HepG2 (cell line): ENCODE measurements around the gene ZBTB7A. TPM values are rescaled to one million over a fixed set of nuclear protein-coding genes. Genes with fewer than 3 reads are reported as not detected.

Experiments
- CBX1 ChIP-seq: IDR thresholded peaks from one replicate; pipeline ENCODE4 v1.6.1; 2016; ENCODE audit warnings: antibody characterized with exemption, low read depth
- GPN1 ChIP-seq: sonication (generic); formaldehyde crosslinking; IDR thresholded peaks from 2 replicates; pipeline ENCODE4 v1.5.1; 2020; ENCODE audit warnings: missing genetic modification reagents, borderline replicate concordance
- HMGXB4 ChIP-seq, 2 experiments: sonication (generic) in 1 of 2; formaldehyde crosslinking in 1 of 2; IDR thresholded peaks; 2 replicates each; pipeline versions ENCODE4 v1.4.0 to v1.6.1; 2018 to 2020; ENCODE audit warnings: missing genetic modification reagents in 2 of 2, borderline replicate concordance in 1 of 2, low read depth in 1 of 2, mild to moderate bottlenecking in 1 of 2, missing biosample characterization in 1 of 2
- IKZF1 ChIP-seq: fragments of 450-650 bp; IDR thresholded peaks from 2 replicates; pipeline ENCODE4 v1.7.1; 2016
- IKZF4 ChIP-seq: sonication (generic); formaldehyde crosslinking; IDR thresholded peaks from 2 replicates; pipeline ENCODE4 v1.5.1; 2020; ENCODE audit warnings: borderline replicate concordance, mild to moderate bottlenecking, low read depth, missing genetic modification reagents; ENCODE audit errors: not compliant biosample characterization
- KLF6 ChIP-seq: IDR thresholded peaks from 2 replicates; pipeline ENCODE4 v1.8.0; 2016; ENCODE audit warnings: missing biosample characterization, missing genetic modification reagents
- MED1 ChIP-seq: sonication (generic); formaldehyde crosslinking; IDR thresholded peaks from 2 replicates; pipeline ENCODE4 v1.4.0; 2020; ENCODE audit warnings: missing genetic modification reagents
- MTF2 ChIP-seq: sonication (generic); formaldehyde crosslinking; IDR thresholded peaks from 2 replicates; pipeline ENCODE4 v1.5.0; 2020; ENCODE audit warnings: missing genetic modification reagents, borderline replicate concordance
- NFRKB ChIP-seq: fragments of 450-650 bp; IDR thresholded peaks from 2 replicates; pipeline ENCODE4 v1.6.1; 2017
- SAFB2 ChIP-seq: sonication (generic); formaldehyde crosslinking; IDR thresholded peaks from 2 replicates; pipeline ENCODE4 v1.5.1; 2020; ENCODE audit warnings: missing genetic modification reagents, low read depth, mild to moderate bottlenecking, borderline replicate concordance
- SRSF4 ChIP-seq: fragments of 200-400 bp; formaldehyde crosslinking; IDR thresholded peaks from one replicate; pipeline ENCODE4 v1.6.1; 2018; ENCODE audit warnings: mild to moderate bottlenecking, low read depth, low read length, moderate library complexity; ENCODE audit not compliant: poor library complexity, severe bottlenecking
- ZFP82 ChIP-seq: sonication (generic); formaldehyde crosslinking; IDR thresholded peaks from 2 replicates; pipeline ENCODE4 v1.5.1; 2020; ENCODE audit warnings: mild to moderate bottlenecking, missing genetic modification reagents, borderline replicate concordance
- ZFP90 ChIP-seq: sonication (generic); formaldehyde crosslinking; IDR thresholded peaks from 2 replicates; pipeline ENCODE4 v1.8.0; 2022; ENCODE audit warnings: missing genetic modification reagents, mild to moderate bottlenecking, inconsistent platforms, borderline replicate concordance
- ZNF280B ChIP-seq: sonication (generic); formaldehyde crosslinking; IDR thresholded peaks from 2 replicates; pipeline ENCODE4 v1.5.0; 2020; ENCODE audit warnings: missing genetic modification reagents, mild to moderate bottlenecking, borderline replicate concordance
- ZNF512 ChIP-seq: sonication (generic); formaldehyde crosslinking; IDR thresholded peaks from 2 replicates; pipeline ENCODE4 v1.4.0; 2020; ENCODE audit warnings: mild to moderate bottlenecking, missing genetic modification reagents
- ZNF563 ChIP-seq: sonication (generic); formaldehyde crosslinking; IDR thresholded peaks from 2 replicates; pipeline ENCODE4 v1.8.0; 2022; ENCODE audit warnings: mild to moderate bottlenecking, moderate library complexity, missing genetic modification reagents
- ZNF672 ChIP-seq: sonication (generic); formaldehyde crosslinking; IDR thresholded peaks from 2 replicates; pipeline ENCODE4 v1.8.1; 2022; ENCODE audit warnings: missing genetic modification reagents
- ZNF687 ChIP-seq: sonication (generic); formaldehyde crosslinking; IDR thresholded peaks from 2 replicates; pipeline ENCODE4 v1.5.1; 2020; ENCODE audit warnings: mild to moderate bottlenecking, missing genetic modification reagents, moderate library complexity
- ZNF776 ChIP-seq: sonication (generic); formaldehyde crosslinking; IDR thresholded peaks from 2 replicates; pipeline ENCODE4 v1.4.0; 2020; ENCODE audit warnings: mild to moderate bottlenecking, missing genetic modification reagents
- ZSCAN9 ChIP-seq: IDR thresholded peaks from 2 replicates; pipeline ENCODE4 v1.6.1; 2016; ENCODE audit warnings: borderline replicate concordance
- polyA plus RNA-seq, 8 experiments: library from polyadenylated mRNA; depleted of rRNA in 3 of 8; stranded (reverse) in 7 of 8; unstranded in 1 of 8; fragments of >200 nt; fragmentation: Illumina TruSeq in 4 of 8; extraction: Trizol in 4 of 8; gene quantifications; 2 replicates each; pipeline versions ENCODE4 v1.2.1 to v1.2.3, GENCODE V29; 2011 to 2016; ENCODE audit warnings: low read depth in 4 of 8, missing spikeins in 1 of 8, mixed read lengths in 1 of 8; ENCODE audit not compliant: insufficient read depth in 1 of 8
- total RNA-seq, 5 experiments: library from RNA; depleted of rRNA; stranded (reverse); fragments of >200 nt; fragmentation: Illumina TruSeq; extraction: Trizol; gene quantifications; 2 replicates each; pipeline ENCODE4 v1.2.3, GENCODE V29; 2016; ENCODE audit warnings: low read depth in 1 of 5

The ZBTB7A gene
- total and polyA plus RNA-seq, 2 of the 13 experiments (the other 11 are each of a cell fraction or from before 2014, with no cell fraction given) = 3.6 to 4.0 TPM

GRCh38 chr19:4063369-4064148, 3.1 kb downstream of the ZBTB7A start (continued):
- TF ChIP-seq CBX1 (no peak), ZSCAN9 (CRISPR knock-in tag) (peak; percentile 6; the same call in 1 of the 2 replicates), SRSF4 (no peak), HMGXB4 (CRISPR knock-in tag; IDR thresholded peaks at IDR 0.05; ENCODE audit: borderline replicate concordance in 1 of 2, low read depth in 1 of 2) (0 out of 4 replicates have a peak, but pooled peaks of 1 of the 2 experiments have one; percentile 33), SAFB2 (CRISPR knock-in tag) (0 out of 2 replicates have a peak, but pooled peaks have one; percentile 6), MED1 (CRISPR knock-in tag) (0 out of 2 replicates have a peak, but pooled peaks have one; percentile 29), KLF6 (CRISPR knock-in tag) (0 out of 2 replicates have a peak, but pooled peaks have one; percentile 17), ZNF672 (CRISPR knock-in tag) (no peak), GPN1 (no peak), ZNF512 (no peak), IKZF1 (no peak), MTF2 (no peak), IKZF4 (CRISPR knock-in tag) (no peak), ZNF687 (peak; percentile 69), ZNF563 (CRISPR knock-in tag) (no peak), ZNF280B (CRISPR knock-in tag) (no peak), ZFP82 (CRISPR knock-in tag) (no peak), NFRKB (no peak), ZNF776 (CRISPR knock-in tag) (no peak), ZFP90 (CRISPR knock-in tag) (peak; percentile 48; the same call in 1 of the 2 replicates)
